ENCODE results near the gene CEP57. TPM values are rescaled to one million over a fixed set of nuclear protein-coding genes. Genes with fewer than 3 reads are reported as not detected.

The CEP57 gene
- total RNA-seq, 2 donors from 2014 or later = 40.6 to 46.7 TPM

- Histone ChIP-seq H3K9me3 (no peaks in the 10 kb centered on the region), H3K36me3 (no peaks in the 10 kb centered on the region), H3K27ac (no peak overlapping the region), H3K4me3 (no peak overlapping the region), H3K27me3 (replicated peaks; ENCODE audit: insufficient read depth) (no peaks in the 10 kb centered on the region), H3K4me1 (replicated peaks) (peaks cover 6% of the 10 kb centered on the region)
- 56% methylated on average over 3 of the region's 3 CpGs for WGBS
- no peak for DNase-seq (ENCODE audit: low spot score)
- intact Hi-C loops (cut with DNase I) = loop anchor here (10.0 kb wide), 1 partner anchor 592 kb away; no protein-coding TSS in a partner anchor
- TF ChIP-seq POLR2A (IDR thresholded peaks at IDR 0.05) = no peak
- TF ChIP-seq POLR2AphosphoS5 (IDR thresholded peaks at IDR 0.05) = no peak
- TF ChIP-seq CTCF (IDR thresholded peaks at IDR 0.05) = no peak
These were observed 42.5 kb downstream of the CEP57 start for GRCh38 chr11:95832763-95833162.

DNA sequence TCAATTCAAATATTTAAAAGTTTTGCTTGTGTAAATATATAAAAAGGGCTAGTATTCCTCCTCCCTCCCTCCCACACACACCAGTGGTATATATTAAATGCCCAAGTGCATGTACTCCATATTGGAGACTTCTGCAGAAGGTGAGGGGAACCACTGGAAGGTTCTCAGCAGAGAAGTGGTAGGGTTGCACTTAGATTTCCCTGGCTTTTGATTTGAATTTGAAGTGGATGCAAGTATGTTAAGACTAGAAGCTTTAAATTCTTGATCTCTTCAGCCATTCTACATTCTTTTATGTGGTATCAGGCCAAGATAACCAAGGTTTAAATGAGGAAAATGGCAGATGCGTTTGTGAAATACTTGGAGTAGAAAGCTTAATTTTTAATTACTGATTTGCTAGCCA lies 43.1 kb downstream of the CEP57 start:
- intact Hi-C loops (cut with DNase I) = loop anchor here (10.0 kb wide), 1 partner anchor 591 kb away; no protein-coding TSS in a partner anchor
- H3K4me1 ChIP-seq (replicated peaks) = peaks cover 6% of the 10 kb centered on the region
- no peak overlapping the region for H3K4me3 ChIP-seq
- no peaks in the 10 kb centered on the region for H3K27me3 ChIP-seq (replicated peaks; ENCODE audit: insufficient read depth)
- DNase-seq (ENCODE audit: low spot score) = no peak
- H3K9me3 ChIP-seq = no peaks in the 10 kb centered on the region
- no peak overlapping the region for H3K27ac ChIP-seq
- no peaks in the 10 kb centered on the region for H3K36me3 ChIP-seq
- TF ChIP-seq POLR2A (IDR thresholded peaks at IDR 0.05) (no peak), CTCF (IDR thresholded peaks at IDR 0.05) (no peak), POLR2AphosphoS5 (IDR thresholded peaks at IDR 0.05) (no peak)
- WGBS = 86% methylated on average over 1 of the region's 1 CpG

GRCh38 chr11:95835351-95835750 lies 45.1 kb downstream of the CEP57 start:
- DNase-seq (ENCODE audit: low spot score) = no peak
- no peaks in the 10 kb centered on the region for H3K9me3 ChIP-seq
- WGBS = 33% methylated on average over 3 of the region's 3 CpGs
- H3K4me3 ChIP-seq = no peak overlapping the region
- peaks cover 6% of the 10 kb centered on the region for H3K4me1 ChIP-seq (replicated peaks)
- no peaks in the 10 kb centered on the region for H3K27me3 ChIP-seq (replicated peaks; ENCODE audit: insufficient read depth)
- TF ChIP-seq POLR2A (IDR thresholded peaks at IDR 0.05) (no peak), CTCF (IDR thresholded peaks at IDR 0.05) (no peak), POLR2AphosphoS5 (IDR thresholded peaks at IDR 0.05) (no peak)
- H3K27ac ChIP-seq = no peak overlapping the region
- intact Hi-C loops (cut with DNase I) = loop anchor here (10.0 kb wide), 1 partner anchor 589 kb away; no protein-coding TSS in a partner anchor
- no peaks in the 10 kb centered on the region for H3K36me3 ChIP-seq

GRCh38 chr11:95835768-95836488 lies 45.6 kb downstream of the CEP57 start:
- TF ChIP-seq CTCF (IDR thresholded peaks at IDR 0.05) = peak; percentile 61 to 87 (median 80)
- TF ChIP-seq POLR2AphosphoS5 (IDR thresholded peaks at IDR 0.05) = peak; percentile 71
- TF ChIP-seq POLR2A (IDR thresholded peaks at IDR 0.05) = no peak
- Histone ChIP-seq H3K4me1 (replicated peaks) (peaks cover 6% of the 10 kb centered on the region), H3K27me3 (replicated peaks; ENCODE audit: insufficient read depth) (no peaks in the 10 kb centered on the region), H3K9me3 (no peaks in the 10 kb centered on the region), H3K27ac (no peak overlapping the region), H3K36me3 (no peaks in the 10 kb centered on the region), H3K4me3 (no peak overlapping the region)
- 12% methylated on average over 3 of the region's 3 CpGs for WGBS
- intact Hi-C loops (cut with DNase I) = loop anchor here (2.0 to 10.0 kb wide), 2 partner anchors 555 to 589 kb away; partner anchors contain the start of gene JRKL
- DNase-seq (ENCODE audit: low spot score) = peak; percentile 49

DNA sequence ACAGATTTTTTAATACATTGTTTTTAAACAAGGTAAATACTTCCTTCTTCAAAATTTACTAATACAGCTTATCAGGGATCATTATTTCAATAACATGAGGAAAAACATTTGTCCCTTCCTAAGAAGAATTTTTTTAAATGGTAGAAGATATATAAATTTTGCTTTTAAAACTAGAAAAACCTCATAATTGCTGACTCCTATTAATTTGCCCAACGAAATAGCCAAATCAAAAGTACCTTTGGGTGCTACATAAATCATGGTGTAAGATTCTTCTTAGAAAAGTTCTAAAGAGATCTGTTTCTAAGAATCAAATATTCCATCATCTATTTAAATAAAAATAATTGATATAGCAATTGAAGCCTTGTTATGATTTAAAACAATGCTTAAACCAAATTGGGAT lies 54.9 kb downstream of the CEP57 start:
- H3K4me3 ChIP-seq = no peak overlapping the region
- WGBS = 91% methylated on average over 1 of the region's 1 CpG
- no peaks in the 10 kb centered on the region for H3K9me3 ChIP-seq
- intact Hi-C loops (cut with DNase I) = loop anchor here (5.0 to 10.0 kb wide), 2 partner anchors 70 to 497 kb away; partner anchors contain the start of gene MAML2
- no peak for TF ChIP-seq POLR2A (IDR thresholded peaks at IDR 0.05)
- no peak for TF ChIP-seq CTCF (IDR thresholded peaks at IDR 0.05)
- TF ChIP-seq POLR2AphosphoS5 (IDR thresholded peaks at IDR 0.05) = no peak
- H3K36me3 ChIP-seq = no peaks in the 10 kb centered on the region
- no peak overlapping the region for H3K27ac ChIP-seq
- DNase-seq (ENCODE audit: low spot score) = no peak
- H3K27me3 ChIP-seq (replicated peaks; ENCODE audit: insufficient read depth) = no peaks in the 10 kb centered on the region
- H3K4me1 ChIP-seq (replicated peaks) = no peaks in the 10 kb centered on the region
